Measurements from ENCODE around the gene NAALADL2.

The NAALADL2 gene

DNA sequence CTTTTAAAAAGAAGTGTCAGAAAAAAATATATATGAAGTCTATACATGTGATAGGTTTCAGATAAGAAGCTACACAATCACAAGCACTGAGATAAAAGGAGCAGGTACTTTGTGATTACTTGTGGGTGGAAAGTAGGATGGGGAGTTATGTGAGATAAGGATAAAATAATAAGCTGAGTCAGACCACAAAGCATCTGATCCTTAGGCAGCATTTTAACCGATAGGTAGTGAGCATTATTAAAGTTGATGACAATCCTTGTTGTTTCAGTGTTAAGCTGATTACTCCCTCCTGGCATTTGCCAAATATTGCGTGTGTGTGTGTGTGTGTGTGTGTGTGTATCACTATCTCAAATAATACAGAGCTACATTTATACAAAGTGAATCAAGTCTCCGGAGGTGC is 483.1 kb downstream of the NAALADL2 start:
- H3K4me3 ChIP-seq (replicated peaks; ENCODE audit: low read depth, low read length), result no peak overlapping the region
- no peak for DNase-seq (ENCODE audit: low read depth)
- TF ChIP-seq, protein P1, sequence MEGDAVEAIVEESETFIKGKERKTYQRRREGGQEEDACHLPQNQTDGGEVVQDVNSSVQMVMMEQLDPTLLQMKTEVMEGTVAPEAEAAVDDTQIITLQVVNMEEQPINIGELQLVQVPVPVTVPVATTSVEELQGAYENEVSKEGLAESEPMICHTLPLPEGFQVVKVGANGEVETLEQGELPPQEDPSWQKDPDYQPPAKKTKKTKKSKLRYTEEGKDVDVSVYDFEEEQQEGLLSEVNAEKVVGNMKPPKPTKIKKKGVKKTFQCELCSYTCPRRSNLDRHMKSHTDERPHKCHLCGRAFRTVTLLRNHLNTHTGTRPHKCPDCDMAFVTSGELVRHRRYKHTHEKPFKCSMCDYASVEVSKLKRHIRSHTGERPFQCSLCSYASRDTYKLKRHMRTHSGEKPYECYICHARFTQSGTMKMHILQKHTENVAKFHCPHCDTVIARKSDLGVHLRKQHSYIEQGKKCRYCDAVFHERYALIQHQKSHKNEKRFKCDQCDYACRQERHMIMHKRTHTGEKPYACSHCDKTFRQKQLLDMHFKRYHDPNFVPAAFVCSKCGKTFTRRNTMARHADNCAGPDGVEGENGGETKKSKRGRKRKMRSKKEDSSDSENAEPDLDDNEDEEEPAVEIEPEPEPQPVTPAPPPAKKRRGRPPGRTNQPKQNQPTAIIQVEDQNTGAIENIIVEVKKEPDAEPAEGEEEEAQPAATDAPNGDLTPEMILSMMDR (IDR thresholded peaks at IDR 0.05; ENCODE audit: low read length, missing control alignments), result no peak

DNA sequence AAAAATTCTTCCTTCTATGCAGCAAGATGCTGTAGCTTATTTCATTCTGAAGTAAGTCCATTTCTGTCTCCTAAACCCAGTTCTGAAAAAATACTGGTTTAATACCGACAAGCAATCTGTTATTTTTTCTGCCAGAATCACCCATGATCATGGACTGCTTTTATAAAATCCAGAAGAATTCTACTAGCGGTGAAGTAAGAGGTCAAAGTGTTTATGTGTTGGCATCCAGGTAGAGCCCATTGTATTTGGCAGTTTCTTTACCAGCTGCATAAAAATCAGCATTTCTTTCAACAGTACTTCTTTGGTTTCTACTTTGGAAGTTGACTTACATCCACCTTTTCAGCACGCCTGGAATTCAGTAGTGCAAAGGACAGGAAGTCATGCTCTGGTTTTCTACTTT is 484.8 kb downstream of the NAALADL2 start:
- no peak overlapping the region for H3K4me3 ChIP-seq (replicated peaks; ENCODE audit: low read depth, low read length)
- DNase-seq (ENCODE audit: low read depth), result no peak
- TF ChIP-seq, protein P1 (IDR thresholded peaks at IDR 0.05; ENCODE audit: low read length, missing control alignments), result no peak

DNA sequence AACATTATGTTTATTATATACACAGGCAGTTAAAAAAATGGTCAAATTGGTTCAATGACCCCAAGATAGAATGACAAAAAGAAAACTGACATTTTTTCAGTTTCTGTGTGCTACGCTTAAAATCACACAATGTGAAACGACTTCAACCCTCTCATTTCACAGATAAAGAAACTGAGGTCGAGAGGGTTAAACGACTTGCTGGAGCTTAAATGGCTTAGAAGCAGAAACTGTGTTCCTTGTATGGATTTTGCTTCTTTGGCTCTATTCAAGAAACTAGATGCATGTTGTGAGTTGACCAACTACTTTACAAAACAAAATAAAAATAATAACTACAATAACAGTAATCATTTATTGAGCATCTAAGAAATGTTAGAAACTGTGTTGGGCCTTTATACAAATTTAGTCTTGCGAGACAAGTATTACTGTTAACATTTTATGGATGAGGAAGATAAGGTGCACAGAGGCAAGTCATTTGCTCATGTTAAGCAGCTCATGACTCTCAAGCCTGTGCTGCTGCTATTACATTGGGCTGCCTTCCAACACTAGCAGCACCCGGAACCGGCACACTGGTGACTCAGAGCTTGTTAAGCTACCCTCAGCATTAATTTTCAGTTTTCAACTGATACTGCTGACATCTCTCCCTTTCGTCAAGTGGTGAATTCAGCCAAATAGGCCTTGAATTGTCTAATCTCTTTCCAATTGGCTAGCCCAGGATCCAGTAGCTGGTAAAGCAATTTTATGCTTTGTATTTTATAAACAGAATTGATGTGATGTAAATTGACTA is 487.6 kb downstream of the NAALADL2 start:
- DNase-seq (ENCODE audit: low read depth), result peak; percentile 90
- TF ChIP-seq, protein P1 (IDR thresholded peaks at IDR 0.05; ENCODE audit: low read length, missing control alignments), result no peak

DNA sequence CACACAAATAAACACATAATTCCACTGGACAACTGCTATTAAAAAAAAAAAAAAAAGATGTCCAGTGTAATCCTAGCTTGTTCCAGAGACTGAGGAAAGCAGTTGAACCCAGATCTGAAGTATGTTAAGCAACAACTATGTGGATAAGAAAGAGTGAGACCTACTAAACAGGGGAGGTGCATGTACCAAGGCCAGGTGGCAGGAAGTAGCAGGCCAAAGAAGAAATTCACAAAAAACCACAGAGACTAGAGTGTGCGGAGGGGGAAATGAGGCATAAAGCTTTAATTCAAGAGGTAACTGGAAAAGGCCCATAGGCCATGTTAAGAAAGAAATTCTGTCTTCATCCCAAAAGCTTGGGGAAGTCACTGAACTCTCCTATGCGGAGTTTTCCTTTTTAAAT is 490.0 kb downstream of the NAALADL2 start:
- H3K4me3 ChIP-seq (replicated peaks; ENCODE audit: low read depth, low read length), result no peak overlapping the region
- TF ChIP-seq, protein P1 (IDR thresholded peaks at IDR 0.05; ENCODE audit: low read length, missing control alignments), result no peak
- no peak for DNase-seq (ENCODE audit: low read depth)

More for the DNA sequence above, 487.6 kb downstream of the NAALADL2 start:
- no peak overlapping the region for H3K4me3 ChIP-seq (replicated peaks; ENCODE audit: low read depth, low read length)

DNA sequence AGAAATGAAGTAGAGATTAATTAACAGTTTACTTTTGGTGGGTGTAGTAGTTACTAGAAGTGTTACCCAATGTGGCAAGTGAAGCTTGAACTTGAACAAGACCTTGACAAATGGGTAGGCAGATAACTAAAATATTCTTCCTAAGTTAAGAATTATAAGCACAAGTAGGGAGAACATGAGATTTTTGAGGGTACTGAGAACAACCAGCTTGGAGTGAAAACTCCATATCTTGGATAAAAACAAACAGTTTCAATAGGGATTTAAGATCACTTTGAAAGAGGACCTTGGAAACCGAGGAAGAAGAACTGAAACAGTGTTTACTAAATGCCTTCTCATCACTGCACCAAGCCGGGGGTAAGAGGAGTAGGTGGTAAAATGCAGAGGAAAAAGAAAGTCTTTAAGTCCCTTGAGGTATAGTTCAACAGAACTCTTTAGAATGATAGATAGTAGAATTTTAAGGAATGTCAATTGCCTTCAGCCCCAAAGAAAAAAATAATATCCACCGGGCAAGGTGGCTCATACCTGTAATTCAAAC is 496.7 kb downstream of the NAALADL2 start:
- DNase-seq (ENCODE audit: low read depth), result no peak
- H3K4me3 ChIP-seq (replicated peaks; ENCODE audit: low read depth, low read length), result no peak overlapping the region
- TF ChIP-seq, protein P1 (IDR thresholded peaks at IDR 0.05; ENCODE audit: low read length, missing control alignments), result no peak

DNA sequence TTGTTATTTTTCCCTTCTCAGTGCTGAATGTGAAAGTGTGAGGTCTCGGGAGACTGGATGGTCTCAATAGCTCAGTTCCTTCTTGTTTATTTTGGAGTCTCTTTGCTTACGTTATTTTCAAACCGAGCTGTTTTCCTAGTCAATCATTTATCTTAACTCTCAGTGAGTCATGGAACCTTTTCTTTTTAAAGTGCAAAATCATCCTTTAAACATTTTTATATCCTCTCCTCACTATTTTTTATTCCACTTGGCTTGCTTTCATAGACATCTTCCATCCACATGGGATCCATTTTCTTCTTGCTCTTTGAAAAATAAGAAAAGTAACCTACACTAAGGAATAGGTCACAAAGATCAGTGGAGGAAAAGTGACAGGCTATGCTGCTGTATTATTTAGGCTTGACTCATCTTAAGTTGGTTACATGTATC is 497.8 kb downstream of the NAALADL2 start:
- no peak overlapping the region for H3K4me3 ChIP-seq (replicated peaks; ENCODE audit: low read depth, low read length)
- peak; percentile 13 for DNase-seq (ENCODE audit: low read depth)
- TF ChIP-seq, protein P1 (IDR thresholded peaks at IDR 0.05; ENCODE audit: low read length, missing control alignments), result no peak
